Caco-2 (cell line): ENCODE results near the gene IRF9. TPM values are rescaled to one million over a fixed set of nuclear protein-coding genes. Genes with fewer than 3 reads are reported as not detected.
A peak's percentile ranks its signal among the peaks of the same experiment; 100 is the strongest.

ENCODE experiments used
- BruUV-seq: library from RNA; stranded (reverse); fragments of 400-500 nt; replicated peaks from 2 replicates; lab custom pipeline; 2021; lab: Mats Ljungman, UMichigan
- CTCF ChIA-PET: fragments of 300-600 bp; sonication (Branson Sonifier 250); formaldehyde crosslinking; loops from one replicate; lab custom pipeline; 2022; ENCODE audit warnings: antibody characterized with exemption; lab: Charles Lee
- POLR2A ChIA-PET: fragments of 300-600 bp; sonication (Branson Sonifier 250); formaldehyde crosslinking; loops from one replicate; lab custom pipeline; 2022; ENCODE audit warnings: antibody characterized with exemption; lab: Charles Lee
- DNase-seq, 2 experiments: peaks; one replicate each; pipeline versions ENCODE4 v3.0.0 to v3.0.0-alpha.2; 2020 to 2022
- H3K27me3 ChIP-seq: replicated peaks from 2 replicates; pipeline ENCODE4 v1.6.0; 2011; ENCODE audit warnings: low read length; ENCODE audit not compliant: control insufficient read depth, insufficient read depth
- H3K36me3 ChIP-seq: 2 replicates; pipeline ENCODE4 v1.5.1; 2011; ENCODE audit warnings: low read length; ENCODE audit not compliant: control insufficient read depth, insufficient read depth
- H3K4me1 ChIP-seq: fragments of 250-450 bp; sonication (Bioruptor Pico); 2 replicates; pipeline ENCODE4 v1.5.1; 2020; ENCODE audit warnings: mild to moderate bottlenecking
- H3K4me3 ChIP-seq: 2 replicates; pipeline ENCODE4 v1.5.1; 2011; ENCODE audit warnings: low read depth, mild to moderate bottlenecking, control low read depth, low read length
- H3K9me3 ChIP-seq: fragments of 250-450 bp; sonication (Bioruptor Pico); 2 replicates; pipeline ENCODE4 v1.5.1; 2020; ENCODE audit warnings: mild to moderate bottlenecking, moderate library complexity
- H3K27ac Mint-ChIP-seq: one replicate; pipeline ENCODE4 v1.8.0; 2022; ENCODE audit warnings: mixed read lengths; ENCODE audit not compliant: unreplicated experiment
- H3K27me3 Mint-ChIP-seq: one replicate; pipeline ENCODE4 v1.8.0; 2022; ENCODE audit warnings: mixed read lengths; ENCODE audit not compliant: insufficient read depth, unreplicated experiment
- H3K36me3 Mint-ChIP-seq: one replicate; pipeline ENCODE4 v1.8.0; 2022; ENCODE audit warnings: mild to moderate bottlenecking, mixed read lengths; ENCODE audit not compliant: insufficient read depth, unreplicated experiment
- H3K4me1 Mint-ChIP-seq: one replicate; pipeline ENCODE4 v1.8.0; 2022; ENCODE audit warnings: low read depth, mixed read lengths; ENCODE audit not compliant: unreplicated experiment
- H3K4me3 Mint-ChIP-seq: one replicate; pipeline ENCODE4 v1.8.0; 2022; ENCODE audit warnings: mild to moderate bottlenecking, moderate library complexity, mixed read lengths; ENCODE audit not compliant: unreplicated experiment
- H3K9me3 Mint-ChIP-seq: one replicate; pipeline ENCODE4 v1.8.0; 2022; ENCODE audit warnings: mixed read lengths; ENCODE audit not compliant: unreplicated experiment
- intact Hi-C: fragments of 100-400 bp; cut with micrococcal nuclease; formaldehyde crosslinking; loops from one replicate; pipeline ENCODE4 v1.10.0; 2022; ENCODE audit not compliant: unreplicated experiment
- total RNA-seq: library from RNA; stranded (reverse); gene quantifications from 2 replicates; pipeline ENCODE4 v1.2.3, GENCODE V29; 2022
- TF ChIP-seq, protein P1 (sequence below), 2 experiments: fragments of 200-600 bp in 1 of 2; IDR thresholded peaks; 1 replicate in 1 of 2; 2 replicates in 1 of 2; pipeline versions ENCODE4 v1.5.1 to v1.8.0; 2011 to 2022; ENCODE audit warnings: antibody characterized with exemption in 1 of 2, control low read depth in 1 of 2, inconsistent platforms in 1 of 2, low read depth in 1 of 2, low read length in 1 of 2, mild to moderate bottlenecking in 1 of 2, moderate library complexity in 1 of 2; ENCODE audit not compliant: insufficient read depth in 1 of 2, severe bottlenecking in 1 of 2, unreplicated experiment in 1 of 2

IRF9 gene
- total RNA-seq, 1 experiment from 2014 or later, result 55.4 TPM

- TF ChIP-seq, protein P1, sequence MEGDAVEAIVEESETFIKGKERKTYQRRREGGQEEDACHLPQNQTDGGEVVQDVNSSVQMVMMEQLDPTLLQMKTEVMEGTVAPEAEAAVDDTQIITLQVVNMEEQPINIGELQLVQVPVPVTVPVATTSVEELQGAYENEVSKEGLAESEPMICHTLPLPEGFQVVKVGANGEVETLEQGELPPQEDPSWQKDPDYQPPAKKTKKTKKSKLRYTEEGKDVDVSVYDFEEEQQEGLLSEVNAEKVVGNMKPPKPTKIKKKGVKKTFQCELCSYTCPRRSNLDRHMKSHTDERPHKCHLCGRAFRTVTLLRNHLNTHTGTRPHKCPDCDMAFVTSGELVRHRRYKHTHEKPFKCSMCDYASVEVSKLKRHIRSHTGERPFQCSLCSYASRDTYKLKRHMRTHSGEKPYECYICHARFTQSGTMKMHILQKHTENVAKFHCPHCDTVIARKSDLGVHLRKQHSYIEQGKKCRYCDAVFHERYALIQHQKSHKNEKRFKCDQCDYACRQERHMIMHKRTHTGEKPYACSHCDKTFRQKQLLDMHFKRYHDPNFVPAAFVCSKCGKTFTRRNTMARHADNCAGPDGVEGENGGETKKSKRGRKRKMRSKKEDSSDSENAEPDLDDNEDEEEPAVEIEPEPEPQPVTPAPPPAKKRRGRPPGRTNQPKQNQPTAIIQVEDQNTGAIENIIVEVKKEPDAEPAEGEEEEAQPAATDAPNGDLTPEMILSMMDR (IDR thresholded peaks at IDR 0.05; ENCODE audit: insufficient read depth in 1 of 2, low read depth in 1 of 2, low read length in 1 of 2, severe bottlenecking in 1 of 2, unreplicated experiment in 1 of 2), result no peak
- H3K4me1 Mint-ChIP-seq, result no peaks in the 10 kb centered on the region
- intact Hi-C loops, result no loop called here
- no peaks in the 10 kb centered on the region for H3K27me3 Mint-ChIP-seq
- no peaks in the 10 kb centered on the region for H3K9me3 Mint-ChIP-seq
- peaks cover 14% of the 10 kb centered on the region for H3K36me3 Mint-ChIP-seq
- H3K4me3 Mint-ChIP-seq, result no peak overlapping the region
- no peaks in the 10 kb centered on the region for H3K27me3 ChIP-seq
- no TSS peak for BruUV-seq
- DNase-seq, result no peak
- ChIA-PET CTCF (no interaction called here), POLR2A (no interaction called here)
- H3K9me3 ChIP-seq, result no peaks in the 10 kb centered on the region
- no peak overlapping the region for H3K27ac Mint-ChIP-seq
- peaks cover 6% of the 10 kb centered on the region for H3K36me3 ChIP-seq
- no peaks in the 10 kb centered on the region for H3K4me1 ChIP-seq
- H3K4me3 ChIP-seq, result no peak overlapping the region
These were observed 38.2 kb upstream of the IRF9 start for GRCh38 chr14:24122898-24123297.

DNA sequence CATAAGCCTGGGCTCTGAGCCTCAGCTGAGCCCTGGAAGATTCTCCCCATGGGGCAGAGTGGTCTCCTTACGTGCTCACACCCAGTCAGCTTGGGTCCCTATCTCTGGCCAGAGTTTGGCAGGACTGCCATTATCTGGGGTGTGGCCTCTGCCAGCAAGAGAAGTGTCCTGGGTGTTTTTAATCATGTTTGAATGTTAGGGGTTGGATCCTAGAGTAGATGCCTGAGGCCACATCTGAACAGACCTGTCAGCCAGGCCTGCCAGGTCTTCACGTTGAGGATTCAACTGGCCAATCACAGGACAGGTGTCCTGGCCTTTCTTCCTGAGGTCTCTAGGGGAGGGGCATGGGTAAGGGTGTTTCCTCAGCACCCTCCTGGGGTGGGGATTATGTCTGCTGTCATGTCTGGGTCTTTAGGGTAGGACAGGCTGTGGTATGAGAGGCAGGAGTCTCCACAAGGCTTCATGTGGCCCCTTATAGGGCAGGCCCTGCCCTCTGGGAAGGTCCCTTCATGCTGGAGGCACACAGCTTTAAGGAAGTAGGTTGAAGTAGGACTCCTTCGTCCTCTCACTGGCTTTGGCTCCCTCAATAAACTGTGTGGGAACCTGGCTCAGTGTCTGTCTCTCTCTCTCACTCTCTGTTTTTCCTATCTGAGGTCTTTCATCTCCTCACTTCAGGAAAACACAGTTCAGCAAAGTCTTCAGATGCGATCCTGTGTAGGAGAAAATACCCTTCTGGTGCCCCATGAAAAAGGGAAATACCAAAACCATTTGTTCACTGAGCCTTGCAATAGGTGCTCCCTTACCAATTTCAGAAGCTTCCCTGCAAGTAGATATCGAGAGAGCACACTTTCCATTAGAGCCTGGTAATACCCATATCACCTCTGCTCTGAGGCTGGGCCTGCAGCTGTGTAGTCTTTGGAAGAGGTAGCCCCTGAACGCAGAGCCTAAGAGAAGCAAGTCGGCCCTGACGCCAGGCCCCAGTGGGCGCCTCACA, 37.3 kb upstream of the IRF9 start:
- H3K4me3 Mint-ChIP-seq, result no peak overlapping the region
- peaks cover 14% of the 10 kb centered on the region for H3K36me3 Mint-ChIP-seq
- no peak for DNase-seq
- no peaks in the 10 kb centered on the region for H3K27me3 Mint-ChIP-seq
- Histone ChIP-seq H3K36me3 (peaks cover 4% of the 10 kb centered on the region), H3K9me3 (no peaks in the 10 kb centered on the region), H3K4me1 (no peaks in the 10 kb centered on the region), H3K27me3 (no peaks in the 10 kb centered on the region), H3K4me3 (no peak overlapping the region)
- intact Hi-C loops, result no loop called here
- H3K27ac Mint-ChIP-seq, result no peak overlapping the region
- POLR2A ChIA-PET, result interaction anchor here (2.8 kb wide), 1 partner anchor 9 kb away, joined by 15 read pairs; the partner anchor contains the start of genes DCAF11 and NRL
- CTCF ChIA-PET, result interaction anchor here (0.6 kb wide), 1 partner anchor 1461 kb away, joined by 3 read pairs; no protein-coding TSS in a partner anchor
- H3K4me1 Mint-ChIP-seq, result no peaks in the 10 kb centered on the region
- H3K9me3 Mint-ChIP-seq, result no peaks in the 10 kb centered on the region
- TF ChIP-seq, protein P1 (IDR thresholded peaks at IDR 0.05; ENCODE audit: insufficient read depth in 1 of 2, low read depth in 1 of 2, low read length in 1 of 2, severe bottlenecking in 1 of 2, unreplicated experiment in 1 of 2), result no peak
- TSS peak; percentile 34 for BruUV-seq

GRCh38 chr14:24126939-24127338, 34.1 kb upstream of the IRF9 start:
- Mint-ChIP-seq H3K27ac (no peak overlapping the region), H3K36me3 (no peaks in the 10 kb centered on the region), H3K27me3 (no peaks in the 10 kb centered on the region), H3K4me1 (no peaks in the 10 kb centered on the region), H3K9me3 (no peaks in the 10 kb centered on the region), H3K4me3 (no peak overlapping the region)
- ChIA-PET POLR2A (interaction anchor here (2.8 kb wide), 1 partner anchor 12 kb away, joined by 15 read pairs; the partner anchor contains the start of genes DCAF11 and NRL), CTCF (interaction anchor here (1.2 kb wide), 2 partner anchors 12 to 18 kb away, joined by 3 to 4 read pairs; partner anchors contain the start of genes DCAF11 and NRL)
- BruUV-seq, result no TSS peak
- H3K4me3 ChIP-seq, result no peak overlapping the region
- TF ChIP-seq, protein P1 (IDR thresholded peaks at IDR 0.05; ENCODE audit: insufficient read depth in 1 of 2, low read depth in 1 of 2, low read length in 1 of 2, severe bottlenecking in 1 of 2, unreplicated experiment in 1 of 2), result no peak
- H3K27me3 ChIP-seq, result no peaks in the 10 kb centered on the region
- no peaks in the 10 kb centered on the region for H3K4me1 ChIP-seq
- intact Hi-C loops, result no loop called here
- no peaks in the 10 kb centered on the region for H3K9me3 ChIP-seq
- no peak for DNase-seq
- no peaks in the 10 kb centered on the region; the same call in 1 of the 2 replicates for H3K36me3 ChIP-seq
